Measurements from ENCODE around the gene LDAF1. TPM values are rescaled to one million over a fixed set of nuclear protein-coding genes. Genes with fewer than 3 reads are reported as not detected.

The LDAF1 gene
- total RNA-seq, 4 donors from 2014 or later: 96.2 to 211 (median 200) TPM

DNA sequence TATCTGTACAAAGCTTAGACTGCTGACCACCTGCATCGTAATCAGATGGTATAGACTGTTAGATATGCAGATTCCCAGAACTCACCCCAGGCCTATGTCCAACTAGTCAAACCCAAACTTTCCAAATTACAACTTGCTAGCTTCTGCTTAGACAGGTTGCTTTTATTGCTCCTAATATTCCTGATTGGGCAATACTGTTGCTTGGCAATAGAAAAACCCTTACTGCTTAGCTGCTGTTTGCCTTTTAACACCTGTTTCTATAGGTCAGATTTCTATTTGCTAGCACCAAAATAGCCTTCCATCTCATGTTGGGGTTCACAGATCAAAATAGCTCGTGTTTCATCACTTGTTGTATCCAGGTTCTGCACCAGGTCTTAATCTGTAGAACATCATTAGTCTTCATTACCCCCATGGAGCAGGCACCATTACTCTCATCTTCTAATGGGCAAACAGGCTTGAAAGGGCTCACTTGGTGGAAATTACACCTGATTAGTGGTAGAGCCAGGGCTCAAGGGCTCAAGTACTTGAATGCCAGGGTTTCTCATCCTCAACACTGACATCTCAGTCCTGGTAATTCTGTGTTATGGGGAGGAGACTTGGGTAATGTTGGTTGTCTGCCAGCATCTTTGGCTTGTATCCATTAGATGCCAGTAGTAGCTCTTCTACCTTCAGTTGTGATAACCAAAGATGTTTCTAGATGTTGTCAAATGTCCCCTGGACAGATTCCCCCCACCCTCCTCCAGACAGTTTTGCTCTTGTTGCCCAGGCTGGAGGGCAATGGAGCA, 50.2 kb downstream of the LDAF1 start:
- Histone ChIP-seq H3K27ac (no peak overlapping the region), H3K27me3 (peaks cover 5% of the 10 kb centered on the region), H3K9me3 (no peaks in the 10 kb centered on the region), H3K4me1 (no peaks in the 10 kb centered on the region), H3K36me3 (no peaks in the 10 kb centered on the region), H3K4me3 (no peak overlapping the region)
- DNase-seq (ENCODE audit: low spot score in 2 of 2): no peak
- TF ChIP-seq, protein P1, sequence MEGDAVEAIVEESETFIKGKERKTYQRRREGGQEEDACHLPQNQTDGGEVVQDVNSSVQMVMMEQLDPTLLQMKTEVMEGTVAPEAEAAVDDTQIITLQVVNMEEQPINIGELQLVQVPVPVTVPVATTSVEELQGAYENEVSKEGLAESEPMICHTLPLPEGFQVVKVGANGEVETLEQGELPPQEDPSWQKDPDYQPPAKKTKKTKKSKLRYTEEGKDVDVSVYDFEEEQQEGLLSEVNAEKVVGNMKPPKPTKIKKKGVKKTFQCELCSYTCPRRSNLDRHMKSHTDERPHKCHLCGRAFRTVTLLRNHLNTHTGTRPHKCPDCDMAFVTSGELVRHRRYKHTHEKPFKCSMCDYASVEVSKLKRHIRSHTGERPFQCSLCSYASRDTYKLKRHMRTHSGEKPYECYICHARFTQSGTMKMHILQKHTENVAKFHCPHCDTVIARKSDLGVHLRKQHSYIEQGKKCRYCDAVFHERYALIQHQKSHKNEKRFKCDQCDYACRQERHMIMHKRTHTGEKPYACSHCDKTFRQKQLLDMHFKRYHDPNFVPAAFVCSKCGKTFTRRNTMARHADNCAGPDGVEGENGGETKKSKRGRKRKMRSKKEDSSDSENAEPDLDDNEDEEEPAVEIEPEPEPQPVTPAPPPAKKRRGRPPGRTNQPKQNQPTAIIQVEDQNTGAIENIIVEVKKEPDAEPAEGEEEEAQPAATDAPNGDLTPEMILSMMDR (IDR thresholded peaks at IDR 0.05): no peak
- no peak for TF ChIP-seq POLR2A (IDR thresholded peaks at IDR 0.05)
- no peak for TF ChIP-seq EP300 (IDR thresholded peaks at IDR 0.05)
- TF ChIP-seq POLR2AphosphoS5 (IDR thresholded peaks at IDR 0.05): no peak
- 85% methylated on average over 2 of the region's 2 CpGs for WGBS

DNA sequence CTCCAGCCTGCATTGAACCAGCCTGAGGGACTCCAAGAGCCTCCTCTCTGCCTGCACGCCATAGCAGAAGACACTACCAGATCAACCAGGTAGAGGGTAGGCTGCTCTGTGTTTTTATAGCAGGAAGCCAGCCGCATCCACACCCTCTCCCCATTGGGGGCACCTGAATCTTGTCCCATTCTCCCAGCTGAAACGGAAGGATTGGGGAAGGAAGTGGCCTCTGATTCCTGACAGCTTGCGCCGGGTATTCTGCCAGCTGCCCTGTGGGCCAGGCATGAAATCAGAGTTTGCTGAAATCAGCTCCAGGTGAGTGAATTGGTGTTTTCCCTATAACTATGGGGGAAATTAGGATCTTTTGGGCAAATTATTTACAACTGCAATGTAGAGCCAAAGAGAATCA, 53.0 kb downstream of the LDAF1 start, which contains the start of gene ZP2:
ZP2 (minus strand) TSS at position 89 of the 400 bp plus-strand sequence; CDS start at position 62, 27 bp downstream.
- H3K9me3 ChIP-seq: no peaks in the 10 kb centered on the region
- no peak within 1 kb of the TSS for H3K4me3 ChIP-seq
- no peaks in the 10 kb centered on the region for H3K4me1 ChIP-seq
- WGBS: 71% methylated on average over 5 of the region's 5 CpGs
- H3K27me3 ChIP-seq: peaks cover 5% of the 10 kb centered on the region
- no peak for DNase-seq (ENCODE audit: low spot score in 2 of 2)
- H3K36me3 ChIP-seq: no peaks in the 10 kb centered on the region
- TF ChIP-seq, protein P1 (IDR thresholded peaks at IDR 0.05): no peak
- TF ChIP-seq POLR2AphosphoS5 (IDR thresholded peaks at IDR 0.05) (no peak), POLR2A (IDR thresholded peaks at IDR 0.05) (no peak), EP300 (IDR thresholded peaks at IDR 0.05) (no peak)
- H3K27ac ChIP-seq: no peak within 1 kb of the TSS

DNA sequence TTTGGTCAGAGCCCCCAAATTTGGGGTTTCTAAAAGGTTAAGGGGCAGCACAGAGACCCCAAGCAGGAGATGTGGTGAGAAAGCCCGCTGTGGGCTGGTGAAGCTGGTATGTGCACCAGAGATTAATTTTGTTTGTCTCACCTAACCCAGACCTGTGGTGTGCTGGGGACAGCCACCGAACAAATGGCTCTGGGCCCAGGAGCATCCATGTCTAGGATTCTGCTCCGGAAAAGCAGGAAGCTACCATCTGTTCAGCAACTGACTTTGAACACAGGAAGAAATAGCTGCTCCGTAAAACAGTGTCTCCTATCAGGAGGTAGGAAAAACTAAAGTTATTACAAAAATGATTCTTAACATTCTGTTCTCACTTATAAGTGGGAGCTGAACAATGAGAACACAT, 55.6 kb downstream of the LDAF1 start:
- H3K9me3 ChIP-seq: no peaks in the 10 kb centered on the region
- H3K27ac ChIP-seq: no peak overlapping the region
- H3K36me3 ChIP-seq: no peaks in the 10 kb centered on the region
- 54% methylated on average over 4 of the region's 4 CpGs for WGBS
- H3K4me3 ChIP-seq: no peak overlapping the region
- H3K4me1 ChIP-seq: no peaks in the 10 kb centered on the region
- TF ChIP-seq POLR2AphosphoS5 (IDR thresholded peaks at IDR 0.05): no peak
- TF ChIP-seq EP300 (IDR thresholded peaks at IDR 0.05): no peak
- TF ChIP-seq, protein P1 (IDR thresholded peaks at IDR 0.05): no peak
- no peak for TF ChIP-seq POLR2A (IDR thresholded peaks at IDR 0.05)
- H3K27me3 ChIP-seq: peaks cover 9% of the 10 kb centered on the region
- no peak for DNase-seq (ENCODE audit: low spot score in 2 of 2)

DNA sequence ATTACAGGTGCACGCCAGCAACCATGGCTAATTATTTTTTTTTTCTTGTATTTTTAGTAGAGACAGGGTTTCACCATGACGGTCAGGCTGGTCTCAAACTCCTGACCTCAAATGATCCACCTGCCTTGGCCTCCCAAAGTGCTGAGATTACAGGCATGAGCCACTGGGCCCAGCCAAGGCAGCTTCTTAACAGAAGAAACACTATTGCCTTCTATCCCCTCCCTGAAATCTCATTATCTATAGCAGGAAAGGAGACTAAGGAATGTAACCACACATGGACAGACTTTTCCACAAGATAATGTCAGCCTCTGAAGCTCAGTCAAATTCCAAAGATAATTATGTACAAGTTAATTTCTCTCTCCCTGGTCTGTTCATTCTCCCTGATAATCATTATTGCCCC, 58.6 kb downstream of the LDAF1 start:
- Histone ChIP-seq H3K27me3 (peaks cover 4% of the 10 kb centered on the region), H3K27ac (no peak overlapping the region), H3K4me3 (no peak overlapping the region), H3K9me3 (no peaks in the 10 kb centered on the region), H3K4me1 (no peaks in the 10 kb centered on the region), H3K36me3 (no peaks in the 10 kb centered on the region)
- no peak for TF ChIP-seq POLR2A (IDR thresholded peaks at IDR 0.05)
- TF ChIP-seq EP300 (IDR thresholded peaks at IDR 0.05): no peak
- TF ChIP-seq POLR2AphosphoS5 (IDR thresholded peaks at IDR 0.05): no peak
- TF ChIP-seq, protein P1 (IDR thresholded peaks at IDR 0.05): no peak
- WGBS: 86% methylated on average over 2 of the region's 2 CpGs
- DNase-seq (ENCODE audit: low spot score in 2 of 2): no peak

DNA sequence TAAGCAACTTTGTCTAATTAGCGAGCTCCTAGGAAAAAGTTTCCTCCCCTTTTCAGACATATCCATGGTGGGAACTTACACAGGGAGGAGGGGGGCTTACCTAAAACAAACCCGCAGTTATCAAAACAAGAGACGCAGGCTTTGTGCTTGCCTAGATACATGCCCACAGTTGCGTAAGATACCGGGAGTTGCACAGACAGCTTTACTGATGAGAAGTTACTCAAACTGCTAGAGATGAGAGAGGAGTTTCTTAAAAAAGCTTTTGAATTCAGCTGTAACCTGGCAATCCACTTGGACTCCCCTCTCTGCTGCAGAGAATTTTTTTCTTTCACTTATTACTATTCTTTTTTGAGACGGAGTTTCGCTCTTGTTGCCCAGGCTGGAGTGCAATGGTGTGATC, 59.7 kb downstream of the LDAF1 start:
- DNase-seq (ENCODE audit: low spot score in 2 of 2): no peak
- WGBS: 70% methylated on average over 7 of the region's 7 CpGs
- Histone ChIP-seq H3K9me3 (no peaks in the 10 kb centered on the region), H3K4me1 (no peaks in the 10 kb centered on the region), H3K27me3 (peaks cover 5% of the 10 kb centered on the region), H3K36me3 (no peaks in the 10 kb centered on the region), H3K27ac (no peak overlapping the region), H3K4me3 (no peak overlapping the region)
- no peak for TF ChIP-seq EP300 (IDR thresholded peaks at IDR 0.05)
- TF ChIP-seq, protein P1 (IDR thresholded peaks at IDR 0.05): no peak
- TF ChIP-seq POLR2A (IDR thresholded peaks at IDR 0.05): no peak
- no peak for TF ChIP-seq POLR2AphosphoS5 (IDR thresholded peaks at IDR 0.05)
